Measurements from ENCODE around the gene RNF144B. TPM values are rescaled to one million over a fixed set of nuclear protein-coding genes. Genes with fewer than 3 reads are reported as not detected.

Gene RNF144B
- total RNA-seq, 1 experiment from 2014 or later: 2.3 TPM

GRCh38 chr6:18427296-18427695 is 40.1 kb downstream of the RNF144B start:
- Histone ChIP-seq H3K79me2 (ENCODE audit: insufficient read depth, low read length) (no peaks in the 10 kb centered on the region), H3K14ac (ENCODE audit: insufficient read depth, low read length) (no peak overlapping the region), H2BK5ac (ENCODE audit: insufficient read length, low read length) (no peak overlapping the region), H2AK5ac (ENCODE audit: insufficient read length, low read length) (no peak overlapping the region), H4K8ac (replicated peaks; ENCODE audit: insufficient read length, low read depth, low read length) (no peak overlapping the region), H2BK12ac (ENCODE audit: insufficient read length, low read depth, low read length) (no peak overlapping the region), H3K4me1 (ENCODE audit: insufficient read depth, low read length) (no peaks in the 10 kb centered on the region; the same call in 1 of the 2 replicates), H3T11ph (ENCODE audit: low read length) (no peak overlapping the region), H3K79me1 (ENCODE audit: insufficient read depth, low read depth, low read length, poor library complexity, severe bottlenecking) (no peaks in the 10 kb centered on the region), H2BK120ac (ENCODE audit: low read depth, low read length, poor library complexity, severe bottlenecking) (no peak overlapping the region), H4K91ac (ENCODE audit: insufficient read length, low read depth, low read length) (no peak overlapping the region), H4K20me1 (ENCODE audit: control insufficient read depth, insufficient read depth, insufficient read length) (no peaks in the 10 kb centered on the region), H3K4ac (ENCODE audit: low read depth, low read length) (no peak overlapping the region), H2BK20ac (ENCODE audit: low read depth, low read length, poor library complexity, severe bottlenecking) (no peak overlapping the region), H3K27ac (ENCODE audit: insufficient read length, low read depth, low read length) (no peak overlapping the region), H3K23ac (ENCODE audit: insufficient read length, low read depth, low read length) (no peak overlapping the region), H2AFZ (ENCODE audit: low read length) (no peak overlapping the region), H3K18ac (ENCODE audit: insufficient read length, low read depth, low read length) (no peak overlapping the region), H3K4me2 (ENCODE audit: insufficient read depth, insufficient read length, low read length) (no peak overlapping the region), H4K5ac (ENCODE audit: insufficient read length, low read depth, low read length) (no peak overlapping the region), H2BK15ac (ENCODE audit: low read depth, low read length) (no peak overlapping the region), H3K9ac (ENCODE audit: extremely low read depth, insufficient read length, low read length) (no peak overlapping the region), H3K27me3 (ENCODE audit: insufficient read depth, low read length) (no peaks in the 10 kb centered on the region), H3K9me3 (ENCODE audit: control insufficient read depth, low read depth, low read length) (no peaks in the 10 kb centered on the region), H3K23me2 (ENCODE audit: insufficient read length, low read depth, low read length, poor library complexity, severe bottlenecking) (no peaks in the 10 kb centered on the region), H3K56ac (ENCODE audit: insufficient read length, low read depth, low read length) (no peak overlapping the region)
- H3K36me3 Mint-ChIP-seq (ENCODE audit: insufficient read depth in 1 of 3, low read depth in 3 of 3): no peaks in the 10 kb centered on the region
- no CpG with 5 or more reads among the region's 2 CpGs for WGBS (ENCODE audit: extremely low coverage, insufficient read length, low lambda C conversion rate)
- no peak for DNase-seq
- H3K9me3 Mint-ChIP-seq: no peaks in the 10 kb centered on the region
- TF ChIP-seq, protein P1, sequence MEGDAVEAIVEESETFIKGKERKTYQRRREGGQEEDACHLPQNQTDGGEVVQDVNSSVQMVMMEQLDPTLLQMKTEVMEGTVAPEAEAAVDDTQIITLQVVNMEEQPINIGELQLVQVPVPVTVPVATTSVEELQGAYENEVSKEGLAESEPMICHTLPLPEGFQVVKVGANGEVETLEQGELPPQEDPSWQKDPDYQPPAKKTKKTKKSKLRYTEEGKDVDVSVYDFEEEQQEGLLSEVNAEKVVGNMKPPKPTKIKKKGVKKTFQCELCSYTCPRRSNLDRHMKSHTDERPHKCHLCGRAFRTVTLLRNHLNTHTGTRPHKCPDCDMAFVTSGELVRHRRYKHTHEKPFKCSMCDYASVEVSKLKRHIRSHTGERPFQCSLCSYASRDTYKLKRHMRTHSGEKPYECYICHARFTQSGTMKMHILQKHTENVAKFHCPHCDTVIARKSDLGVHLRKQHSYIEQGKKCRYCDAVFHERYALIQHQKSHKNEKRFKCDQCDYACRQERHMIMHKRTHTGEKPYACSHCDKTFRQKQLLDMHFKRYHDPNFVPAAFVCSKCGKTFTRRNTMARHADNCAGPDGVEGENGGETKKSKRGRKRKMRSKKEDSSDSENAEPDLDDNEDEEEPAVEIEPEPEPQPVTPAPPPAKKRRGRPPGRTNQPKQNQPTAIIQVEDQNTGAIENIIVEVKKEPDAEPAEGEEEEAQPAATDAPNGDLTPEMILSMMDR (conservative IDR thresholded peaks at IDR 0.05): no peak
- no peak overlapping the region for H3K4me3 Mint-ChIP-seq
- no peaks in the 10 kb centered on the region; the same call in 1 of the 2 replicates for H3K27me3 Mint-ChIP-seq (ENCODE audit: low read depth)
- peaks cover 19 to 22% of the 10 kb centered on the region in 2 experiments for H3K4me1 Mint-ChIP-seq
- H3K27ac Mint-ChIP-seq: no peak overlapping the region

All from H9 (cell line).